HL-60/S4 treated with retinoic acid at 250 ng/mL for 4 days and 3 days (cell line): ENCODE results near the gene FAM186B.

Source experiments
- in situ Hi-C: fragments of 300-500 bp; cut with MboI; formaldehyde crosslinking; loops from 2 replicates; pipeline ENCODE4 v1.7.0; 2022; ENCODE audit warnings: low sequenced_read_pairs

Gene FAM186B

GRCh38 chr12:49580572-49581535 lies 24.6 kb downstream of the FAM186B start:
- in situ Hi-C loops = no loop called here

- in situ Hi-C loops = no loop called here
Observed at GRCh38 chr12:49578471-49579112, 26.8 kb downstream of the FAM186B start.

GRCh38 chr12:49577589-49578315 lies 27.7 kb downstream of the FAM186B start:
- in situ Hi-C loops = no loop called here

GRCh38 chr12:49568442-49569162 lies 36.8 kb downstream of the FAM186B start:
- in situ Hi-C loops = no loop called here

- in situ Hi-C loops = no loop called here
Observed at GRCh38 chr12:49567611-49568441, 37.6 kb downstream of the FAM186B start, which contains the start of gene MCRS1. TSS of gene MCRS1 (minus strand) at chr12:49568142. CDS start at chr12:49566731, 1,411 bp downstream.

GRCh38 chr12:49567302-49567610 lies 38.2 kb downstream of the FAM186B start:
- in situ Hi-C loops = no loop called here

GRCh38 chr12:49566361-49566760 lies 39.1 kb downstream of the FAM186B start:
- in situ Hi-C loops = no loop called here

GRCh38 chr12:49565406-49566265 lies 39.8 kb downstream of the FAM186B start:
- in situ Hi-C loops = no loop called here

GRCh38 chr12:49564686-49565405 lies 40.6 kb downstream of the FAM186B start:
- in situ Hi-C loops = no loop called here

GRCh38 chr12:49563951-49564685 lies 41.3 kb downstream of the FAM186B start:
- in situ Hi-C loops = no loop called here

GRCh38 chr12:49562831-49563230 lies 42.6 kb downstream of the FAM186B start:
- in situ Hi-C loops = no loop called here

- in situ Hi-C loops = no loop called here
Observed at GRCh38 chr12:49562233-49562632, 43.2 kb downstream of the FAM186B start.

- in situ Hi-C loops = no loop called here
Observed at GRCh38 chr12:49560695-49561094, 44.7 kb downstream of the FAM186B start.

- in situ Hi-C loops = no loop called here
Observed at GRCh38 chr12:49559011-49559675, 46.3 kb downstream of the FAM186B start.

- in situ Hi-C loops = no loop called here
Observed at GRCh38 chr12:49558526-49558925, 46.9 kb downstream of the FAM186B start.

- in situ Hi-C loops = no loop called here
Observed at GRCh38 chr12:49557917-49558215, 47.6 kb downstream of the FAM186B start.

GRCh38 chr12:49557187-49557916 lies 48.1 kb downstream of the FAM186B start:
- in situ Hi-C loops = no loop called here
